ENCODE data around the gene FGF18.

Gene FGF18

DNA sequence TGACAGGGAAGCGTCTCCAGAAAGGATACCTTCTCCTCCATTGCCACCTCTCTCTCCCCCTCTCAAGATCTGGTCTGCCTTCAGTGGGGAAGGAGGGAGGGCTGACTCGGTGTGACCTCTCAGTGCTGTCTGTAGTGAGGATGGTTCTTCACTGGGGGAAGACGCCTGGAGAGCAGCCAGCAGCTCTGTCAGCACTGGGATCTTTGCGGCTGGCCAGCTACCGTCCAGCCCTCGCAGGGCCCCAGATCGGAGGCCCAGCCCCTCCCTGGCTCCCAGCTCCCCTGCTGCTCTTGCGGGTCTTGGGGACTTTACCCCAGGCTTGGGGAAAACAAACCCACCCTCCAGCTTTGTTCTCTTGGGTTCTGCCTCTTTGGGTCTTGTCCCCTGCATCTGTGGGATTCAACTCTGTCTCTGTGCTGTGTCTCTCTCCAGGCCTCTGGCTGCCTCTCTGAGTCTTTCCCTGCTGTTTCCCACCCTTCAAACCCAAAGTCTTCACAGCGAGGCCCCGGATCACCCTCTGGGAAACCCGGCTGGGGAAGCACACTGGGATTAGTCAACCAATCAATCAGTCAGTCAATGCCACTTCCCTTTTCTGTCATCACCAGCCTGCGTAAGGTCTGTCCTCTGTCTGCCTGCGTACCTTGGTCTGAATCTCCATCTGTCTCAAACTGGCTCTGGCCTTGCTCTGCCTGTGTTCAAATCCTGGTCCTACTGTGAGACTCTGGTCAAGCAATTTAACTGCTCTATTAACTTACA lies 23.0 kb downstream of the FGF18 start:
- DNase-seq (ENCODE audit: low spot score), result no peak

DNA sequence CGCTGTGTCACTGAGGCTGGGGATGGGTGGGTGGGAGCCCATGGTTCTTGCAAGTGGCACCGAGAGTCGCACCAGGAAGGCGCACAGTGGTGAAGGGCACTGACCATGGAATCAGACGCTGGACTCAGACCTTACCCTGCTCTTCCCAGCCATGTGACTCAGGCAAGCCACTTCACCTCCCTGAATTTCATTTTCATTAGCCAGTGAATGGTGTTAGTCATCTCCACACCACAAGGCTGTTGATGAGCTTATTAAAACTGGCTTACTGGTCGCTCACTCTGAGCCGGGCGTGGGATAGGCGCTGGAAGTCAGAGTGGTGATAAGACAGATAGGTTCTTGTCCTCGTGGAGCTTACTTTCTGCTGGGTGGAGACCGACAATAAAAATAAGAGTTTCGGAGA lies 25.1 kb downstream of the FGF18 start:
- no peak for DNase-seq (ENCODE audit: low spot score)

DNA sequence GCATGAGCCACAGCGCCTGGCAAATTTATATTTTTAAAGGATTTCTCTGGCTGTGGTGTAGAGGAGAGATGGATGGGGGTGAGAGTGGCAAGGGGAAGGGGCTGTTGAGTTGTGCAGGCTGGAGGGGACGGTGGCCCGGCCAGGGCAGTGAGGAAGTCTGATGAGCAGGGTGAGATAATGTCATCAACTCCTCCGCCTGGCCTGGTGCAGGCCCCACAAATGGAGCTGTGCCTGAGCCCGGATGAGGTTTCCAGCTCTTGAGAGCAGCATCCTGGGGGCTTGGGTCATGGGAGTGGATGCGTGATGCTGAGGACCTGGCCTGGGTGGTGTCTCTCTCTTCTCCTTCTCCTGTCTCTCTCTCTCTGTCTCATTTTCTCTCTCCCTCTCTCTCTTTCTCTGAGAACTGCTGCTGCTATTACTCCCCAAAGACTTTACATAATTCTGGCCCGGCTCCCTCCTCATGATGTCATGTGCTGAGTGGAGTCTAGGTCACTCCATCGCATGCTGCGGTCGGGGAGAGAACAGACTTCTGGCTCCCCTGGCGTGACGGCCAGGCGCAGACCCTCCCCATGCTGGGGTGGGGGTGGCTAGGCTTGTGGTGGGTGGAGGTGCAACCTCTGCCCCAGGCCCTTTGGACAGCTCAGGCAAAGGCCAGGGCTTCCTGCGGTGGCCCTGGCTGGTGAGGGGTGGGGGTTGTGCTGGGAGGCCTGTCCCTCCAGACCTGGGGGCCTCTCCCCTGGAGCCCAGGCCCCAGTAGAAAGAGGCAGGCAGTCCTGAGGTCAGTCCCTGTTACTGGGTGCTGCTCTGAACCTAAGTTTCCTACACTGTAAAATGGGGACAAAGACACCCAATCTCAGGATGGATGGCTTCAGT lies 26.4 kb downstream of the FGF18 start:
- no peak for DNase-seq (ENCODE audit: low spot score)

DNA sequence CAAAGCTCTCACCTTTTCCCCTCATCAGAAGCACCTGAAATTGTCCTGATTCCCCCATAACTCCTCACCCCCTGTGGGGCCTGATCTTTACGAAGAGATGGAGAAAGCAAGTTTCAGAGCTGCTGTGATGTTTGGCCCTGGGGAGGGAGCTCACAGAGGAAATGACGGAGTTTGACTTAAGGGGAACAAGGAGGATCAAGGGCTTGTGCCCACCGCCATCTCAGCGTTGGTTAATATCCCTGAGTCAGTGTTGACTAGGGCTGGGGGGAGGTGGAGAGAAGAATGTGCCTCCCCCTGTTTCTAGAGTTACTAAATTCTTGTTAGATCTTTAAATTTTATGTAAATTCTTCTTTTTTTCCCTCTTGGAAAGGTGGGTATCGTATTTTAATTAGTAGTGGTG lies 27.8 kb downstream of the FGF18 start:
- no peak for DNase-seq (ENCODE audit: low spot score)

DNA sequence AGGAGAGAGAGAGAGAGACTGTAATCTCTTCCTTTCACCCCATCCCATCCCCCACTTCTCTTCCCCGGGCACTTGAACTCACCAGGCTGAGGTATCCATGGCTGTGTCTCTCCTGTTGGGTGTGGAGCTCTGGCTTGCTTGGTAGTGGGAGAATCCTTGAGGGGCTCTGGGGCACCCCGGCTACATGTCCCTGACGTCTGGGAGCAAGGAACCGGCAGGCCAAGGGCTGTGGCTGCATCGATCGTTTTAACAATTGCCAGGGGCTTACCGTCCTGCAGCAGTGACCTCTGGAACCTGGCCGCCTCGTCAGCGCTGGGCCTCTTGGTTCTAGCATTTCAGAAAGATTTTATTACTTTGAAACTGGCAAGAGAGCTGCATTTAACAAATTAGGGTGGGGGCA lies 30.0 kb downstream of the FGF18 start:
- DNase-seq (ENCODE audit: low spot score), result no peak

DNA sequence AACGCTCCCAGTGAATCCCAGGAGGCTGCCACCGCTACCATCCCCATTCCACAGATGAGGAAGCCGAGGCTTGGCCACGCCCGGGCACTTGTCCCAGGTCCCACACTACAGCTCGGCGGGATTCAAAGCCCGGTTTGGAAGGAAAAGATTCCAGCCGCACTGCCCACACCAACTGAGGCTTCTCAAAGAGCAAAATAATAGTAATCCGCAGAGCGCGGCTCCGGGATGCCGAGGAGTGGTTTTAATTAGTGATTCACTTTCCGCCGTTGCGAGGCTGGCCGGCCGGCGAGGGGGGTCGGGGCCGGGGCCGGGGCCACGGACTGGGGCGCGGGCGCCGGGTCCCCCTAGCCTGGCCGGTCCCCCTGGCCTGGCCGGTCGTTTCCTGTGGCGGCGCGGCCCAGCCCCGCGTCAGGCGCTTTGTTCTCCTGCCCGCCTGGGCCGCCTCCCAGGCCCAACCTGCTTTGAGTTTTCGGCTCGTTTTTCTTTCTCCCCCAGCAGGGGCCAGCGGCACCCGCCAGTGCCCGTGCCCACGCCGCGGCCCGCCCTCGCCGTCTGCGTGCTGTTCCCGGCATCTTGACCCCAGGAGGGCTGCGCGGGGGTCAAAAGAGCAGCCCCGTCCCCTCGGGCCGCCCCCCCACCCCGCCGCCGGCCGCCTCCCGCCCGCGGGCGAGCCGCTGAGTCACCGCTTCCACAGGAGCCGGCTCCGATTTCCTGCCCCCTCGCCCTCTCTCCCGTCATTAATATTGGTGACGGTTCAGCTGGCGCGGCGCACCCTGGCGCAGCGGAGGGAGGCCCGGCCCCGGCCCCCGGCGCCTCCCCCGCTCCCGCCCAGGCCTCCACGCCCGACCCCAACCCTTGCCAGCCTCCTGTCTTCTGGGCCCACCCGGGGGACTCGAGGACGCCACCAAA lies 31.2 kb downstream of the FGF18 start:
- DNase-seq (ENCODE audit: low spot score), result no peak

DNA sequence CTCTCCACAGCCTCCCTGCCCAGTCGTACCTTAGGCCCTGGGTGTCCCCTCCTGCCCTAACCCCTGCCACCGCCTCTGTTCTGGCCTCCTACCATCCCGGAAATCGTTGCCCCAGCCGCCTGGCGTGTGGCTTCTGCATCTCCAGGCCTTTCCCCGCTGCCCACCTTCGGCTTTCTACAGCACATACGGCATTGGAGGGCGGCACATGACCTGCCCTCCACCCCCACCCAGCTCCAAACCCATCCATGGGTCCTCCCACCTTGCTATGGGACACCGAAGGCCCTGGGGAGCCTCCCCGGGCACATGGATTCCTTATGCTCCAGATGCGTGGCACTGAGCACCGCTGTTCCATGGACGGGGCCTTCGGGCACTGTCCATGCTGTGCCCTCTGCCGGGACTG lies 32.0 kb downstream of the FGF18 start:
- DNase-seq (ENCODE audit: low spot score), result no peak

DNA sequence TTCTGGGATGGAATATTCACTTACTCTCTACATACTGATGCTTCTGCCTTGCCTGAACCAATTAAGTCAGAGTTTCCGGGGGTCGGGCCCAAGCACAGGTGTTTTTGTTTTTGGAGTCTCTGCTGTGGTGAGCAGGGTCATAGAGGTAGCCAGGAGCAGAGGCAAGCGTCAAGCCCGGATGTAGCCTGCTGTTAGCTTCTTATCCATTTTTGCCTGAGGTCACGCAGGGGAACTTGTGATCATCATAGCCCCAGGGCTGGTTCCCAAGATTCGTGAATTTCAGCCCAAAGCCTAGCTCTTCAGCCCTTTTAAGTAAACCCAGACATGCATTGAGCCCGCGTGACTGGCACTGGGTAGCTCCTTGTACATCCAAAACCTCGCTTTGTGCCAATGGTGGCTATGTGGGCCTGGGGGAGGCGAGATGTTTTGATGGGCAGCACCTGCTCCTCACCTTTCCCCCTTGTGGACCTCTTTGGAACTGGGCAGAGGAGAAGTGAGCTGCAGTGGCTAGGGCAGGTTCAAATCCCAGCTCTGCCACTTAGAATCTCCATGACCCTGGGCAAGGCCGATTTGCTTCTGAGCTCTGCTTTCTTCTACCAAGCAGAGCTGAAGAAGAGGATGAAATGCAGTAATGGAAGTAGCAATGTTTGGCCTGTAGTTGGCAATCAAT lies 33.7 kb downstream of the FGF18 start:
- DNase-seq (ENCODE audit: low spot score), result no peak

DNA sequence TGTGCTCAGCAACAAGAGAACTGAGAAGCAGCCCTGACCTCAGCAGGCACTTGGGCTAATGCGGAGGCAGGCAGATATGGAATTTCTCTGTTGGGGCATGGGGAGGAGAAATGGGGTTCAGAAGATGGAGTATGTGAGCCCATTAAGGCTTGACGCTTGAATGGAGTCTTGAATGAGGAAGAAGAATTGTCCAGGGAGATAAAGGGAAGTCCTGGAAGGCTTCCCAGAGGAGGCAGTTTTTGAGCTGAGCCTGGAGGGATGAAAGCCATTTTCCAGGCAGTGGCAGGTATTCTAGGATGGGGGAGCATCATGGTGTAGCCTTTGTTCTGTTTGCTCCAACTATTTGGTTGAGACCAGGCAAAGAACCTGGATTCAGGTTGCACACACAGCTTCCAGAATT lies 34.5 kb downstream of the FGF18 start:
- DNase-seq (ENCODE audit: low spot score), result no peak

DNA sequence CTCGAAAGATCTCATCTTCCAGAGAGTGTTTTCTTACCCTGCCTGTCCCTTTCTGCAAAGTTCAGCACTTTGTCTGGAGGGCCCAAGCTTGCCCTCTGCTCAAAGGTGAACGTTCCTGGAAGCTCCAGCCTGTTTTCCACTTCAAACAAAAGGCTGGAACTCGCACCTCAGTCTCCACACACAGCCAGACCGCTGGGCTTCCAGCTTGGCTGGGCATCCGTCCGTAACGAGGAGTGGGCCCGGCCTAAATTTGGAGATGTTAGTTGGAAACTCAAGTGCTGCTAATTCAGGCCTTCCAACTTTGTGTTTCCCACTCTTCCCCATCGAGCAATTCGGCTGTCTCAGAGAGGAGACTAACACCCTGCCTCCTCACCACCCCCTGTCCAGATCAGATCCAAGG lies 35.1 kb downstream of the FGF18 start:
- DNase-seq (ENCODE audit: low spot score), result no peak

DNA sequence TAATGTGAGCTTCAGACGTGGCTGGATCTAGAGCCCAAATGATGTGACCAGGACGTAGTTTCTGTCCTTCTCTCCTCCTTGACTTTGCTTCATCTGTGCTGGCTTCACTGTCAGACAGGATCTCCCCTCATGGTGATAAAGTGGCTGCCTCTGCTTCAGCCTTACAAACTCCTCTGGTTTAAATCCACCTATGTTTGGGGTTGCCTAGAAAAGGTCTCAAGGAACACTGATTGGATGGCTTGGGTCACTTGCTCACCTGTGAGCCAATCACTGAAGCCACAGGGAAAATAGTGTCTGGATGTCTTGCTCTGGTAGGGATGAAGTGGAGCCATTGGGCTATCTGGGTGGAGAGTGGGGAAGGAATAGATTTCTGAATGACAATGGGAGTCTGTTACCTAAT lies 36.1 kb downstream of the FGF18 start:
- DNase-seq (ENCODE audit: low spot score), result no peak

DNA sequence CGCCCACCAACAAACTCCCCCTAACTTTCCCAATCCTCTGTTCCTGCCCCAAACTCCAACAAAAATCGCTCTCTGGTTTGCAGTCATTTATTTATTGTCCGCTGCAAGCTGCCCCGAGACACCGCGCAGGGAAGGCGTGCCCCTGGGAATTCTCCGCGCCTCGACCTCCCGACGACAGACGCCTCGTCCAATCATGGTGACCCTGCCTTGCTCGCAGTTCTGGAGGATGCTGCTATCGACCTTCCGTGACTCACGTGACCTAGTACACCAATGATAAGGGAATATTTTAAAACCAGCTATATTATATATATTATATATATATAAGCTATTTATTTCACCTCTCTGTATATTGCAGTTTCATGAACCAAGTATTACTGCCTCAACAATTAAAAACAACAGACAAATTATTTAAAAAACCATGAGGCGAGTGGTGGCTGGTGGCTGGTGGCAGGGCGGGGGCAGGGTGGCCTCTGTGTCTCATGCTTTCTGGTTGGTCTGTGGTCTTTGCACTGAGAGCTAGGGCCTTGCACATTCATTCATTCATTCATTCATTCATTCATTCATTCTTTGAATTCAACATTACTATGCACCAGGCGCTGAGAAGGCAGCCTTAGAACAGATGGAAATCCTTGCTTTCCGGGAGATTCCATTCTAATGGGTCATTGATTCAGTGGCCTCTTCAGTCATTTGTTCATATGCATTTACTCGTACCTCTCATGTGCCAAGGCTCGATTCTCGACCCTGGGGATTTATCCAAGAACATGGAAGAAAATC lies 37.9 kb downstream of the FGF18 start:
- no peak for DNase-seq (ENCODE audit: low spot score)

DNA sequence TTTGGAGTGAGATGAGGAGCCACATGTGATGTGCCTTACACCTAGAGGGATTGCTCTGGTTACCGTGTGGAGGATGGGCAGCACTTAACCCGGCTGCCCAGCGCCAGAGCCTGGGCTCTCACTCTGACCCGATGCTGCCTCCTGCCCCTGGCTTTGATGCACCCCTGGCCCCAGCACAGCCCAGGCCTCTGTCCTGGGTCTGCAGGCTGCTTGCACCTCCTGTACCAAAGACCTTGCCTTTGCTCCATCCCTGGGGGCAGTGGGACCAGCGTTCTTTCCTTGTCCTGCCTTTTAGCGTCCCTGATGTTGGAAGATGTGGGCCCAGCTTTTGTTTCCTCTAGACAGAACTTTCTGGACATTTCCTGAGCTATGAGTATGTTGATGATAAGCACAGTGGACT lies 40.4 kb downstream of the FGF18 start:
- DNase-seq (ENCODE audit: low spot score), result no peak

DNA sequence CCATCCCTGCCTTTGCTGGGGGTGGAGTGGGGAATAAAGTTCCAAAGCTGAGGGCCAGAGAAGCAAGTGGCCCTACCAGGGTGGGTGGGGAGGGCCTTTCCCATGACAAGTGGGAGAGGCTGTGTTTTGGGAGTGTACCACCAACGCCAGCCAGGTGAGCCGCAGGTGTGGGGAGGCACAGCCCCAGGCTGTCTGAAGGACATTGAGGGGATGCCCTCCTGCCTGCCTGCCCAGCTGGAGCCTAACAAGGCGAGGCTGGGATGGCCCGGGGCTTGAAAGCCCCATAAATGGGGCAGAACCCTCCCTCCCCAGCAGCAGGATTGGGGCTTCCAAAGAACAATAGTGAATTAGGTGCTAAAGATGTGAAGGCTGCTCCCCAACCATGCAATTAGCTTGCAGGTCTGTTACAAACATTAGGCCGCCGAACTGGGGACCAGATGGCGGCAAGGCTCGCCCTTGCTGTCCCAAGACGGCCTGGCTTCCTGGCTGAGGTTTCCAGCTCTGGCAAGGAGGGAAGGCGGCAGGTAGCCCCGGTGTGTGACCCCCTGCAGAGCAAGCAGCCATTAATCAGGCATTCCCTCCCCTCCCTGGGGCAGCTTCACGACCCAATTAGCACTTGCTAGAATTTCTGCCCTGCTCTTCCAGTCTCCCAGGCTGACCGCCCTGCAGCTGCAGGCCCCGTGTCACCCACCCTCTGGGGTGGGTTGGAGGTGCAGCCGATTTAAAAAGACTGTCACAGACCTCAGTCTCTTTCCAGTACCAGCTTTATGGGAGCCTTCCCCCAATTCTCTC lies 42.9 kb downstream of the FGF18 start:
- DNase-seq (ENCODE audit: low spot score), result no peak

DNA sequence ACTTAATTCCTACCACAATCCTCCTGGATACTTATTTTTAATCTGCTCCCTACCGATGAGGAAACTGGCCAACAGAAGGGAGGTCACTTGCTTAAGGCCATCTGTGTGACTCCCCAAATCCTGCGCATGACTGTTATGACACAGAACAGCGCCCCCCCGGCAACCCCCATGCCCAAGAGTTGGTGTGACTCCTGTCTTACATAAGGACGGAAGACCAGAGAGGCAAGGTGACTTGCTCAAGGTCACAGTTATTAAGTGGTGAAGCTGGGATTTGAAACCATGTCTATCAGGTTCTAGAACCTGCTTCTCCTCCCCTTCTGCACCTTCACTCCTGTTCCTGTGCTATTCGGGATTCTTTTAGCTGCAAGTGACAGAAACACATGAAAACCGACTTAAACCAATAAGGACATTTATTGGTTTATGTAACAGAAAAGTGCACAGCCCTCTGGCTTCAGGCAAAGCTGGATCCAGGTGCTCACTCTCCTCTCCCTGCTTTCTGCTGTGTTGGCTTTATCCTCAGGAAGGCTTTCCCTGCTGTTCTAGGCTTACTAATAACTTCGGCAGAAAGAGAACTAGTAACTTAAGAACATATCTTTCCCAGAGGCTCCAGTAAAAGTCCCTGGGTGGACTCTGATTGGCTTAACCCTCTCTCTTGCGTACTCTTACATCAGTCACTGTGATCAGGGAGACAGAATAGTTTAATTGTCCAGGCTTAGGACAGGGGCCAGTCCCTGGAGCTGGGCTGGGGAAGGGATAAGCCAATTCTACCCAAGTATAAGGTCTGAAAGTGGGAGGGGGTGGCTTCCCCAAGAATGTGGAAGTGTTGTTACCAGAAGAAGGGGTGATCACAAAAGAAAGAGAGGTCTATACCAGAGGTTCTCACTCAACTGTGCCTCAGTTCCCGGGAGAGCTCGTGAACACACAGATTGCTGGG lies 43.7 kb downstream of the FGF18 start:
- no peak for DNase-seq (ENCODE audit: low spot score)

DNA sequence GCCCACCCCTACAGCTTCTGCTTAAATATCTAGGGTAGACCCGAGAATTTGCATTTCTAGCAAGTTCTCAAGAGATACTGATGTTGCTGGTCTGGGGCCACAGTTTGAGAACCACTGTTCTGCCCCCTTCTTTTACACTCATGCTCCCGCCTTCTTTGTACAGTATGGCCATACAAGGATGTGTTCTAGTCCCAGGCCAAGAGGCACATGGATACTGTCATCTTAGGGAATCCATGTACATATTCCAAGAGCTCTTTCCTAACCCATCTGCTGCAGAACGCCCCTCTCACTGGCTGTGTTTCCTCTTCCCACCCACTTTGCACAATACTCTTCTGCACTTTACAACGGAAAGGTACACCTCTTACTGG lies 44.4 kb downstream of the FGF18 start:
- no peak for DNase-seq (ENCODE audit: low spot score)

DNA sequence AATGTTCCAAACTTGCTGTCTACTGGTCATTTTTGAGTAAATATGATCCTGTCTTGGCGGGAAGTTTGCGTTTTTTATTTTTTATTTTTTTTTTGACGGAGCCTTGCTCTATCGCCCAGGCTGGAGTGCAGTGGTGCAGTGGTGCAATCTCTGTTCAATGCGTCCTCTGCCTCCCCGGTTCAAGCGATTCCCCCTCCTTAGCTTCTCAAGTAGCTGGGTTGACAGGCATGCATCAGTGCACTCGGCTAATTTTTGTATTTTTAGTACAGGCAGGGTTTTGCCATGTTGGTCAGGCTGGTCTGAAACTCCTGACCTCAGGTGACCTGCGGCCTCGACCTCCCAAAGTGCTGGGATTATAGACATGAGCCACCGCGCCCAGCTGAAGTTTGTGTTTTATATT lies 45.4 kb downstream of the FGF18 start:
- DNase-seq (ENCODE audit: low spot score), result no peak

DNA sequence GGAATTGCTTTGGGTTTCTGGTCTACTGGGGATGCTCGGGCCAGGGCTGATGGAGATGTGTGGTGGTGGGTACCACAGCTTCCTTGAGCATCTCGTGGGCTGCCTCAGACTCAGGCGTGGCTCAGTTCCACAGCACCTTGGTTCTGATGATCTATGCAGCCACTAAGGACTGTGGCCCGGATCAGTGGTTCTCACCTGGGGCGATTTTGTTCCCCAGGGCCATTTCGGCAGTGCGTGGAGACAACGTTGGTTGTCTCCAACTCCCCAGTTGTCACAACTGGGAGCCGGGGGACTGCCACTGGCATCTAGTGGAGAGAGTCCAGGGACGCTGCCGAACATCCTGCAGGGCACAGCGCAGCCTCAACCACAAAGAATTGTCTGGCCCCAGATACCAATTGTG lies 47.7 kb downstream of the FGF18 start:
- DNase-seq (ENCODE audit: low spot score), result no peak

DNA sequence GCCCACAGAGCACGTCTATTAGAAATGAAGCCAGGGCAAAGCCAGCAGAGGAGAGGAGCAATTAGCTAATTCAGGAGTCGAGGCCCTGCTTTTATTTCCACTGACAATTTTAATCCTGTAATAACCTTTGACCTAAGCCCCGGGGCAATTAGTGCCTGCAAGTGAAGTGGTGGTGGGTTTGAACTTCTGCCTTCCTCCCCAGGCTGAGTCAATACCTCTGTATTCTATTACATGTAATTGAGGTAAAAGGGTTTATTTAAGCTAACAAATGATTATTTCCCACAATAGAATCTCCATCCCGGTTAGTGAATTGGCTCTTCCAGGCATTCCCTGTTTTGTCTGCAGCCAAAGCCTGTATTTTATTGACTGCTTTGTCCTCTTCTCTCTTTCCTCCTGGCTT lies 49.9 kb downstream of the FGF18 start:
- DNase-seq (ENCODE audit: low spot score), result no peak

All from activated CD4-positive, alpha-beta T cell treated with anti-CD3 and anti-CD28 coated beads, Interleukin-2, Interleukin-4, amounts not matched to agents 100 ng/mL and 50 ng/mL, durations not matched to agents 16 hours and 8 hours (primary cell).